ENCODE measurements around the gene IQCH. TPM values are rescaled to one million over a fixed set of nuclear protein-coding genes. Genes with fewer than 3 reads are reported as not detected.

Gene IQCH
- total RNA-seq, 1 experiment from 2014 or later: 1.9 TPM

DNA sequence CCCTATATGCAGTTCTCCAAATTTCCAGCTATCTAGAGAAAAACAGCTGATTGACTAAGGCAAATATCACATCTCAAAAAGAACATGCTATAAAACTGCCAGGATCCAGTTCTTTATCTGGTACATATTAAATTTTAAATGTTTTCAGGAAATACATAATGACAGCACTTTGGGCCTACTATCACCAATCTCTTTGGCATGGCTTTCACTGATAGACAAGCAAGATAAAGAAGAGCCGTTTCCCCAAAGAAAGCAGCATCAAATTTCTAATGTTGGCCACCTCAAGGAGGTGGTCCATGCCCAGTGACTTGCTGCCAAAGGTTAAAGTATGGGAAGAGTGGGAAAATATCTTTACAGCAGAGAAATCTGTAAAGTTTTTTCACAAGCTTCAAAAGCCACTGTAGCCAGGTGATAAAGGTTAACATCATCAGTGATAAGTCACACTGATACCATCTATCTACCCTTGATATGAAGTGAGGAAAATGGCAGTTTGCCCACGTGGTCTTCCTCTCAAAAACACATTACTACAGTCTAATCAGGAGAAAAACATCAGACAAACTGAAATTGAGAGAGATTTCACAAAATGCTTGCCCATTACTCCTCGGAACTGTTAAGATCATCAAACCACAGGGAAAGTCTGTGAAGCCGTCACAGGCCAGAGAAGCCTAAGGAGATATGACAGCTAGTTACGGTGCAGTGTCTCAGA lies 220.0 kb downstream of the IQCH start:
- Mint-ChIP-seq H3K9me3 (no peaks in the 10 kb centered on the region), H3K4me1 (no peaks in the 10 kb centered on the region), H3K27me3 (ENCODE audit: low read depth) (no peaks in the 10 kb centered on the region), H3K4me3 (no peak overlapping the region), H3K27ac (no peak overlapping the region), H3K36me3 (no peaks in the 10 kb centered on the region)
- ChIA-PET POLR2A (no interaction called here), CTCF (no interaction called here)
- ATAC-seq (no peak), DNase-seq (ENCODE audit: low spot score) (no peak)
- TF ChIP-seq, protein P1, sequence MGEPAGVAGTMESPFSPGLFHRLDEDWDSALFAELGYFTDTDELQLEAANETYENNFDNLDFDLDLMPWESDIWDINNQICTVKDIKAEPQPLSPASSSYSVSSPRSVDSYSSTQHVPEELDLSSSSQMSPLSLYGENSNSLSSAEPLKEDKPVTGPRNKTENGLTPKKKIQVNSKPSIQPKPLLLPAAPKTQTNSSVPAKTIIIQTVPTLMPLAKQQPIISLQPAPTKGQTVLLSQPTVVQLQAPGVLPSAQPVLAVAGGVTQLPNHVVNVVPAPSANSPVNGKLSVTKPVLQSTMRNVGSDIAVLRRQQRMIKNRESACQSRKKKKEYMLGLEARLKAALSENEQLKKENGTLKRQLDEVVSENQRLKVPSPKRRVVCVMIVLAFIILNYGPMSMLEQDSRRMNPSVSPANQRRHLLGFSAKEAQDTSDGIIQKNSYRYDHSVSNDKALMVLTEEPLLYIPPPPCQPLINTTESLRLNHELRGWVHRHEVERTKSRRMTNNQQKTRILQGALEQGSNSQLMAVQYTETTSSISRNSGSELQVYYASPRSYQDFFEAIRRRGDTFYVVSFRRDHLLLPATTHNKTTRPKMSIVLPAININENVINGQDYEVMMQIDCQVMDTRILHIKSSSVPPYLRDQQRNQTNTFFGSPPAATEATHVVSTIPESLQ (CRISPR knock-in tag; IDR thresholded peaks at IDR 0.05): no peak
- TF ChIP-seq ZNF219 (CRISPR knock-in tag; IDR thresholded peaks at IDR 0.05; ENCODE audit: borderline replicate concordance) (no peak), SOX15 (CRISPR knock-in tag; IDR thresholded peaks at IDR 0.05) (no peak), ZNF416 (CRISPR knock-in tag; IDR thresholded peaks at IDR 0.05) (no peak), IRF2 (CRISPR knock-in tag; IDR thresholded peaks at IDR 0.05; ENCODE audit: borderline replicate concordance, low read depth) (no peak), ZNF396 (CRISPR knock-in tag; IDR thresholded peaks at IDR 0.05; ENCODE audit: borderline replicate concordance) (no peak), CBFB (CRISPR knock-in tag; IDR thresholded peaks at IDR 0.05; ENCODE audit: low read depth) (no peak)
- TF ChIP-seq, protein P2, sequence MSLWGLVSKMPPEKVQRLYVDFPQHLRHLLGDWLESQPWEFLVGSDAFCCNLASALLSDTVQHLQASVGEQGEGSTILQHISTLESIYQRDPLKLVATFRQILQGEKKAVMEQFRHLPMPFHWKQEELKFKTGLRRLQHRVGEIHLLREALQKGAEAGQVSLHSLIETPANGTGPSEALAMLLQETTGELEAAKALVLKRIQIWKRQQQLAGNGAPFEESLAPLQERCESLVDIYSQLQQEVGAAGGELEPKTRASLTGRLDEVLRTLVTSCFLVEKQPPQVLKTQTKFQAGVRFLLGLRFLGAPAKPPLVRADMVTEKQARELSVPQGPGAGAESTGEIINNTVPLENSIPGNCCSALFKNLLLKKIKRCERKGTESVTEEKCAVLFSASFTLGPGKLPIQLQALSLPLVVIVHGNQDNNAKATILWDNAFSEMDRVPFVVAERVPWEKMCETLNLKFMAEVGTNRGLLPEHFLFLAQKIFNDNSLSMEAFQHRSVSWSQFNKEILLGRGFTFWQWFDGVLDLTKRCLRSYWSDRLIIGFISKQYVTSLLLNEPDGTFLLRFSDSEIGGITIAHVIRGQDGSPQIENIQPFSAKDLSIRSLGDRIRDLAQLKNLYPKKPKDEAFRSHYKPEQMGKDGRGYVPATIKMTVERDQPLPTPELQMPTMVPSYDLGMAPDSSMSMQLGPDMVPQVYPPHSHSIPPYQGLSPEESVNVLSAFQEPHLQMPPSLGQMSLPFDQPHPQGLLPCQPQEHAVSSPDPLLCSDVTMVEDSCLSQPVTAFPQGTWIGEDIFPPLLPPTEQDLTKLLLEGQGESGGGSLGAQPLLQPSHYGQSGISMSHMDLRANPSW (CRISPR knock-in tag; conservative IDR thresholded peaks at IDR 0.05; ENCODE audit: low read depth): no peak

DNA sequence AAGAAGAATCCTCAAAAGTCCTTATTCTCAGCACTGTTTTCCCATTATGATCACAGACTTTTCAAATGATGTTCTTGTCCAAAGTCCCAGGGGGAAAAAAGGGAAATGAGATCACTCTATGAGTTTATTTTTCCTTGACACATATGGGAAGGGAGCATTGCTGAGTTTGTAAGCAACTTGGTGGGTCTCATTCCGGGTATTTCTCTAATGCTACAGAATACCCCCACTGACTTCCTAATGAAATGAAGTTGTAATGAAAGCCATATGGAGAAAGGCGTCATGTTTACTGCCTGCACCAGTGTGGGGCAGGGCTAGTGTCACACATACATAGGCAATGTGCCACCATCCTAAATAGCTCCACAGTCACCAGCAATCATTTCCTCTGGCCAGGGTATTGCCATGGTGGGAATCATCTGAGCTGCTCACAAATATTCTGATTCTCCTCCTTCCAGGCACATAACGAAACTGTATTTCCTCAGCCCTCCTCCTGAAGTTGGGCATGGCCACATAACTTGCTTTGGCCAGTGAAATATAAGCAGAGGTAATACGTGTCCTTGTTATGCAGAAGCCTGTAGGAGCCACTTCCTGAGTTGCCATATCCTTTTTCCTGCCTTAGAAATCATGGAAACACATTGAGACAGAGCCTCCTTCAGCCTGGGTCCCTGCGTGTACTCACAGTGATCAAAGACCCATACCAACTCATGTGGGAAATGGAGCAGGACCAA lies 225.4 kb downstream of the IQCH start:
- CTCF ChIA-PET: no interaction called here
- no peaks in the 10 kb centered on the region for H3K27me3 Mint-ChIP-seq (ENCODE audit: low read depth)
- H3K27ac Mint-ChIP-seq: no peak overlapping the region

DNA sequence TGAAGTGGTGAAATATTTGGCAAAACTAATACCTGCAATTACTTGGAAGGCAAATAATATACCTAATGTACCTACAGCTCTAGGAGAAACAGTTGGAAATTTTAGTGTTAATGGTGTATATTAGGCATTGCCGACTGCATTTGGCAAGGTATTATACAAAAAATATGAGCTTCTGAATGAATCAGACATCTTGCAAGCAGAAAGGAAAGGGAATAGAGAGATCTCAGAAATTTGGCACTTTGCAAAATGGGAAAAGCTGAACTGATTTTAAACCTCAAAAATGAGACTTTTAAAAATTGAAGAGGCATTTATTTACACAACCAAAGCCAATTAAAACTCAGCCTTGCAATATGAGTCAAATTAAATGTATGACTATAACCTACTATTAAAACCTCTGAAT lies 226.2 kb downstream of the IQCH start:
- Mint-ChIP-seq H3K27ac (no peak overlapping the region), H3K9me3 (peaks cover 4% of the 10 kb centered on the region), H3K27me3 (ENCODE audit: low read depth) (no peaks in the 10 kb centered on the region), H3K36me3 (peaks cover 3% of the 10 kb centered on the region; the same call in 1 of the 2 replicates), H3K4me3 (no peak overlapping the region), H3K4me1 (peaks cover 9% of the 10 kb centered on the region)
- no peak for ATAC-seq
- no peak for TF ChIP-seq CBFB (CRISPR knock-in tag; IDR thresholded peaks at IDR 0.05; ENCODE audit: low read depth)
- no peak for DNase-seq (ENCODE audit: low spot score)
- ChIA-PET CTCF (no interaction called here), POLR2A (no interaction called here)

More for the DNA sequence above, 225.4 kb downstream of the IQCH start:
- ATAC-seq (no peak), DNase-seq (ENCODE audit: low spot score) (no peak)
- H3K9me3 Mint-ChIP-seq: peaks cover 4% of the 10 kb centered on the region
- H3K36me3 Mint-ChIP-seq: peaks cover 3% of the 10 kb centered on the region; the same call in 1 of the 2 replicates
- TF ChIP-seq SP1 (CRISPR knock-in tag; conservative IDR thresholded peaks at IDR 0.05) (no peak), SMAD4 (CRISPR knock-in tag; IDR thresholded peaks at IDR 0.05) (no peak), ZNF138 (CRISPR knock-in tag; conservative IDR thresholded peaks at IDR 0.05) (no peak), GTF2I (CRISPR knock-in tag; conservative IDR thresholded peaks at IDR 0.05) (no peak), FOXP1 (CRISPR knock-in tag; IDR thresholded peaks at IDR 0.05; ENCODE audit: borderline replicate concordance) (no peak)
- TF ChIP-seq, protein P3, sequence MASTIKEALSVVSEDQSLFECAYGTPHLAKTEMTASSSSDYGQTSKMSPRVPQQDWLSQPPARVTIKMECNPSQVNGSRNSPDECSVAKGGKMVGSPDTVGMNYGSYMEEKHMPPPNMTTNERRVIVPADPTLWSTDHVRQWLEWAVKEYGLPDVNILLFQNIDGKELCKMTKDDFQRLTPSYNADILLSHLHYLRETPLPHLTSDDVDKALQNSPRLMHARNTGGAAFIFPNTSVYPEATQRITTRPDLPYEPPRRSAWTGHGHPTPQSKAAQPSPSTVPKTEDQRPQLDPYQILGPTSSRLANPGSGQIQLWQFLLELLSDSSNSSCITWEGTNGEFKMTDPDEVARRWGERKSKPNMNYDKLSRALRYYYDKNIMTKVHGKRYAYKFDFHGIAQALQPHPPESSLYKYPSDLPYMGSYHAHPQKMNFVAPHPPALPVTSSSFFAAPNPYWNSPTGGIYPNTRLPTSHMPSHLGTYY (CRISPR knock-in tag; IDR thresholded peaks at IDR 0.05): no peak
- TF ChIP-seq, protein P4, sequence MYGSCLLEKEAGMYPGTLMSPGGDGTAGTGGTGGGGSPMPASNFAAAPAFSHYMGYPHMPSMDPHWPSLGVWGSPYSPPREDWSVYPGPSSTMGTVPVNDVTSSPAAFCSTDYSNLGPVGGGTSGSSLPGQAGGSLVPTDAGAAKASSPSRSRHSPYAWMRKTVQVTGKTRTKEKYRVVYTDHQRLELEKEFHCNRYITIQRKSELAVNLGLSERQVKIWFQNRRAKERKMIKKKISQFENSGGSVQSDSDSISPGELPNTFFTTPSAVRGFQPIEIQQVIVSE (CRISPR knock-in tag; IDR thresholded peaks at IDR 0.05; ENCODE audit: borderline replicate concordance): no peak
- H3K4me1 Mint-ChIP-seq: peaks cover 9% of the 10 kb centered on the region
- POLR2A ChIA-PET: interaction anchor here (1.1 kb wide), 1 partner anchor 33 kb away, joined by 4 read pairs; no protein-coding TSS in a partner anchor
- no peak overlapping the region for H3K4me3 Mint-ChIP-seq
